A549 (cell line): ENCODE data around the gene LAMC3.

ENCODE experiments used
- BHLHE40 ChIP-seq: IDR thresholded peaks from 2 replicates; pipeline ENCODE4 v1.6.1; 2012; ENCODE audit warnings: low read depth, low read length, inconsistent platforms
- HDAC2 ChIP-seq: fragments of 200-600 bp; sonication (generic); IDR thresholded peaks from 2 replicates; pipeline ENCODE4 v1.6.1; 2016
- POLR2A ChIP-seq: IDR thresholded peaks from 2 replicates; pipeline ENCODE4 v1.6.1; 2012; ENCODE audit warnings: mild to moderate bottlenecking, low read length
- TFCP2L1 ChIP-seq: fragments of 250-450 bp; sonication (Bioruptor Pico); IDR thresholded peaks from 2 replicates; pipeline ENCODE4 v1.5.0; 2021; ENCODE audit warnings: mild to moderate bottlenecking
- TF ChIP-seq, protein P1 (sequence below): fragments of >200 bp; sonication (Bioruptor Twin); formaldehyde crosslinking; IDR thresholded peaks from 3 replicates; pipeline ENCODE4 v1.5.1; 2016

DNA sequence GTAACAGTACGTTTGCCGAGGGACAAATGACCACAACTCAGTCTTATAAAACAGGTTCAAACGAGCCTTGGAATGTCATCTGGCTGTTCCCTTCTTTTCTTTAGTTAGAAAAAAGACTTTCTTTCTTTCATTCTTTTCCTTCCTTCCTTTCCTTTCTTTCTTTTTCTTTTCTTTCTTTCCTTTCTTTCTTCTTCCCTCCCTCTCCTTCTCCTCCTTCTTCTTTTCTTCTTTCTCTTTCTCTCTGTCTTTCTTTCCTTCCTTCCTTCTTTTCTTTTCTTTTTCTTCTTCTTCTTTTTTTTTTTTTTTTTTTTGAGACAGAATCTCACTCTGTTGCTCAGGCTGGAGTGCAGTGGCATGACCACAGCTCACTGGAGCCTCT is 9.7 kb upstream of the LAMC3 start:
- TF ChIP-seq HDAC2, result no peak
- TF ChIP-seq, protein P1, sequence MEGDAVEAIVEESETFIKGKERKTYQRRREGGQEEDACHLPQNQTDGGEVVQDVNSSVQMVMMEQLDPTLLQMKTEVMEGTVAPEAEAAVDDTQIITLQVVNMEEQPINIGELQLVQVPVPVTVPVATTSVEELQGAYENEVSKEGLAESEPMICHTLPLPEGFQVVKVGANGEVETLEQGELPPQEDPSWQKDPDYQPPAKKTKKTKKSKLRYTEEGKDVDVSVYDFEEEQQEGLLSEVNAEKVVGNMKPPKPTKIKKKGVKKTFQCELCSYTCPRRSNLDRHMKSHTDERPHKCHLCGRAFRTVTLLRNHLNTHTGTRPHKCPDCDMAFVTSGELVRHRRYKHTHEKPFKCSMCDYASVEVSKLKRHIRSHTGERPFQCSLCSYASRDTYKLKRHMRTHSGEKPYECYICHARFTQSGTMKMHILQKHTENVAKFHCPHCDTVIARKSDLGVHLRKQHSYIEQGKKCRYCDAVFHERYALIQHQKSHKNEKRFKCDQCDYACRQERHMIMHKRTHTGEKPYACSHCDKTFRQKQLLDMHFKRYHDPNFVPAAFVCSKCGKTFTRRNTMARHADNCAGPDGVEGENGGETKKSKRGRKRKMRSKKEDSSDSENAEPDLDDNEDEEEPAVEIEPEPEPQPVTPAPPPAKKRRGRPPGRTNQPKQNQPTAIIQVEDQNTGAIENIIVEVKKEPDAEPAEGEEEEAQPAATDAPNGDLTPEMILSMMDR, result no peak
- no peak for TF ChIP-seq BHLHE40
- TF ChIP-seq POLR2A, result no peak
- no peak for TF ChIP-seq TFCP2L1 (CRISPR knock-in tag)
